GM12874 (cell line): ENCODE data around the gene ZNF808.

Experiments used
- CTCF ChIP-seq: IDR thresholded peaks from 2 replicates; pipeline ENCODE4 v1.5.1; 2011; ENCODE audit warnings: low read depth, mild to moderate bottlenecking, control low read depth, low read length, moderate library complexity; ENCODE audit not compliant: insufficient read depth

Gene ZNF808

GRCh38 chr19:52518646-52519045, 8.8 kb upstream of the ZNF808 start:
- TF ChIP-seq CTCF = no peak

- TF ChIP-seq CTCF = no peak
Measured at GRCh38 chr19:52520013-52520412, 7.5 kb upstream of the ZNF808 start.

DNA sequence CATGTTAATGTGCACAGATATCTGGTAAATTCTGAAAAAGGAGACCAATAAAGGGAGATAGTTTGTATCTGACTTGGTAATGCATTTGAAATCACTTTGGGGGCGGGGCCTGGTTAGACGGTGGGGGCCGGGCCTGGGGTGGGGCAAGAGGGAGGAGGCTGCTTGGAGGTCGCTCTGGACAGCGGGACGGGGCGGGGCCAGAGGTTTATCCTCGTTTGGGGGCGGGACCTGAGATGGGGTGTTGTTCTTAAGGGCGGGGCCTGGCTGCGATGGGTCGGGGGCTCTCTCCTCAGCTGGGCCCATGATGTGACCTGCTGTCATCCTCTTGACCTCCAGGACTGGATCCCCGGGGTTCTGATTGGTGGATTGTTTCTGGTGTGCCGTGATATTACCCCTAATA, 4.9 kb upstream of the ZNF808 start:
- no peak for TF ChIP-seq CTCF

DNA sequence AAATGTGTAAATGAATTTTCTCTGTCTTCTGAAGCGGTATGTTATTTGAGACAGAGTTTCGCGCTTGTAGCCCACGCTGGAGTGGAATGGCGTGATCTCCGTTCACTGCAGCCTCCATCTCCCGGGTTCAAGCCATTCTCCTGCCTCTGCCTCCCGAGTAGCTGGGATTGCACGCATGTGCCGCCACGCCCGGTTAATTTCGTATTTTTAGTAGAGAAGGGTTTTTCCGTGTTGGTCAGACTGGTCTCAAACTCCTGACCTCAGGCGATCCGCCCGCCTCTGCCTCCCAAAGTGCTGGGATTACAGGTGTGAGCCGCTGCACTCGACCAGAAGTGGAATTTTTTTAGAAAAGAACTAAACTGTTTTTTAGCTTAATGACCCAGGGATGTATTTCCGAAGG, 3.4 kb upstream of the ZNF808 start:
- no peak for TF ChIP-seq CTCF

DNA sequence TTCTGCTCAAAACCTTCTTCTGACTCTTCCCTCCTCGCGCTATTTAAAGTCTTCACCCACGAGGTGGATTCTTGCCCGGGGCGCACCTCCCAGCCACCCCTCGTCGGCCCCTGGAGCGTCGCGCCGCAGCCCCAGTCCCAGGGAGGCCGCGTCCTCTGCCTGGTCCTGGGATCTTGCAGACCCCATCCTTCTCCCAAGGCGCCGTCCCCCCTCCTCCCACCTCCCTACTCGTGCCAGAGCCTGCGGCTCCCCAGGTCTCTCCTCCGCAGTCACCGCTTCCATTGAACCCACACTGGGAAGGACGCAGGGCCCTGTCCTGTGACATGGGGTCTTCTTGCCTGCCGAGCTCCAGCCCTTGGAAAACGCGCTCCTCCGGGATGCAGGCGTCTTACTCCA, 486 bp downstream of the ZNF808 start:
- TF ChIP-seq CTCF = no peak

DNA sequence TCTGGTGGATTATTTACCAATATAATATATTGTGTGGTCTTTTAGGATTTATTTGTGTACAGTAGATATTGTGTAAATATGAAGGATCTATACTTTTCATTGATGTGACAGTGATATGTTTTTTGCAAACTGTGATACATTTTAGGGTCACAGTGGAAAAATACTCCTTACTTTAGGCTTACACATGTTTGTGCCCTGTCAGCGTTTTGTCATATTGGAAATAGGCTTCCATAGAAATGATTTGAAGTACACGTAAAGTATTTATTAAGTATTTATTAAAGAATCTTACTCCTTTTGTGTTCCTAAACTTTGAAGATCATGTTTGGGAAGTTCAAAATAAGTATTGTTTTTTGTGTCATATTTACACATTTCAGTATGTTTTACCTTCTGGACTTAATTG, 5.0 kb downstream of the ZNF808 start:
- TF ChIP-seq CTCF = no peak

DNA sequence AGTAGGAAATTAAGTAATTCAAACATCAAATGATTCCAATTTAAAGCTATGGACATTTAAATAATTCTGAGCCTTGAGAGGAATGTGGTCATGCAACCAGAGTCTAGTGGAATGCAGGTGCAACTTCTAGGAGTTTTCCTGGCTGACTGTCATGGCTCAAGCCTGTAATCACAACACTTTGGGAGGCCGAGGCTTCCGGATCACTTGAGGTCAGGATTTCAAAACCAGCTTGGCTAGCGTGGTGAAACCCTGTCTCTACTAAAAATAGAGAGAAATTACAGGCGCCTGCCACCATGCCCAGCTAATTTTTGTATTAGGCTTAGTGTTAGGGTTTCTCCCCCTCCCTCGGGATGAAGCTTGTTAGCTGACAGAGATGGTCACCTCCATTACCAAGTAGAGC, 6.4 kb downstream of the ZNF808 start:
- no peak for TF ChIP-seq CTCF

- TF ChIP-seq CTCF = no peak
Measured at GRCh38 chr19:52535771-52536447, 8.4 kb downstream of the ZNF808 start.
